HCT116 (cell line): Measurements from ENCODE around the gene HPCAL1. TPM values are rescaled to one million over a fixed set of nuclear protein-coding genes. Genes with fewer than 3 reads are reported as not detected.

Experiments
- ATAC-seq: fragments of 200-7000 bp; cut with Tn5 transposase; 2 replicates; pipeline ENCODE4 v1.9.1; 2020; ENCODE audit warnings: mild to moderate bottlenecking, moderate library complexity
- BruUV-seq: library from RNA; stranded (reverse); fragments of 400-500 nt; replicated peaks from 2 replicates; lab custom pipeline; 2021; lab: Mats Ljungman, UMichigan
- CTCF ChIA-PET: fragments of 300-600 bp; sonication (Branson Sonifier 250); formaldehyde crosslinking; loops from one replicate; lab custom pipeline; 2021; ENCODE audit warnings: antibody characterized with exemption; lab: Charles Lee
- POLR2A ChIA-PET: fragments of 300-600, 350-600 bp; sonication (Branson Sonifier 250); formaldehyde crosslinking; loops from one replicate; lab custom pipeline; 2021; ENCODE audit warnings: antibody characterized with exemption; lab: Charles Lee
- RAD21 ChIA-PET, 2 experiments: fragments of 300-600 bp; sonication (Branson Sonifier 250); formaldehyde crosslinking; loops; one replicate each; lab custom pipeline; 2023; ENCODE audit warnings: low total read pairs in 2 of 2; ENCODE audit not compliant: uncharacterized antibody in 2 of 2, unreplicated experiment in 2 of 2, low non-redundant PET in 1 of 2; lab: Charles Lee
- DNase-seq: peaks from one replicate; pipeline ENCODE4 v3.0.0-alpha.2; 2010; ENCODE audit warnings: low read depth, low spot score
- H2AFZ ChIP-seq: fragments of 200-600 bp; shearing (Covaris generic), sonication (generic); 2 replicates; pipeline ENCODE4 v1.6.1; 2017; ENCODE audit warnings: low read depth, mixed run types, mixed read lengths, antibody characterized with exemption, low read length; ENCODE audit not compliant: poor library complexity, severe bottlenecking
- H3K27ac ChIP-seq: 2 replicates; pipeline ENCODE4 v1.5.1; 2012; ENCODE audit warnings: low read depth, low read length
- H3K27me3 ChIP-seq: fragments of 200-600 bp; sonication (generic); 2 replicates; pipeline ENCODE4 v1.6.1; 2016; ENCODE audit warnings: mixed run types, low read length, mixed read lengths; ENCODE audit not compliant: insufficient read depth
- H3K36me3 ChIP-seq, 2 experiments: fragments of 200-500 bp in 1 of 2; fragments of 200-600 bp in 1 of 2; sonication (Bioruptor generic) in 1 of 2; sonication (generic) in 1 of 2; 2 replicates each; pipeline versions ENCODE4 v1.5.1 to v1.6.1; 2014 to 2016; ENCODE audit warnings: low read length in 2 of 2, inconsistent platforms in 1 of 2, mixed read lengths in 1 of 2, mixed run types in 1 of 2; ENCODE audit not compliant: insufficient read depth in 2 of 2, control insufficient read depth in 1 of 2
- H3K4me1 ChIP-seq, 2 experiments: fragments of 200-600 bp in 1 of 2; sonication (generic) in 1 of 2; 2 replicates each; pipeline versions ENCODE4 v1.5.1 to v1.6.1; 2012 to 2017; ENCODE audit warnings: low read length in 2 of 2, inconsistent platforms in 1 of 2, mild to moderate bottlenecking in 1 of 2, mixed read lengths in 1 of 2, mixed run types in 1 of 2, moderate library complexity in 1 of 2; ENCODE audit not compliant: insufficient read depth in 2 of 2, control insufficient read depth in 1 of 2
- H3K4me2 ChIP-seq: fragments of 200-600 bp; sonication (generic); 2 replicates; pipeline ENCODE4 v1.6.1; 2017; ENCODE audit warnings: mixed run types, low read length, mixed read lengths
- H3K4me3 ChIP-seq, 2 experiments: fragments of 200-600 bp in 1 of 2; sonication (generic) in 1 of 2; replicated peaks in 1 of 2; 2 replicates each; pipeline ENCODE4 v1.5.1; 2011 to 2016; ENCODE audit warnings: low read length in 2 of 2, control low read depth in 1 of 2, low read depth in 1 of 2, mild to moderate bottlenecking in 1 of 2, mixed read lengths in 1 of 2, mixed run types in 1 of 2
- H3K79me2 ChIP-seq: fragments of 200-600 bp; sonication (generic); 2 replicates; pipeline ENCODE4 v1.6.1; 2017; ENCODE audit warnings: mild to moderate bottlenecking, mixed run types, low read length, moderate library complexity, mixed read lengths; ENCODE audit not compliant: insufficient read depth
- H3K9ac ChIP-seq: fragments of 200-600 bp; sonication (generic); 2 replicates; pipeline ENCODE4 v1.6.1; 2016; ENCODE audit warnings: low read length, mixed read lengths
- H3K9me2 ChIP-seq: fragments of 200-600 bp; sonication (generic), shearing (Covaris generic); 2 replicates; pipeline ENCODE4 v1.6.1; 2017; ENCODE audit warnings: mixed run types, mild to moderate bottlenecking, moderate library complexity; ENCODE audit not compliant: insufficient read depth
- H3K9me3 ChIP-seq, 2 experiments: fragments of 200-500 bp in 1 of 2; fragments of 200-600 bp in 1 of 2; sonication (Bioruptor generic) in 1 of 2; sonication (generic) in 1 of 2; 2 replicates each; pipeline ENCODE4 v1.6.1; 2014 to 2017; ENCODE audit warnings: low read length in 2 of 2, mixed read lengths in 2 of 2, inconsistent platforms in 1 of 2, low read depth in 1 of 2, mild to moderate bottlenecking in 1 of 2, mixed run types in 1 of 2, moderate library complexity in 1 of 2; ENCODE audit not compliant: control insufficient read depth in 1 of 2, insufficient read depth in 1 of 2
- H4K20me1 ChIP-seq: fragments of 200-600 bp; sonication (generic), shearing (Covaris generic); 2 replicates; pipeline ENCODE4 v1.6.1; 2017; ENCODE audit warnings: mixed run types, mild to moderate bottlenecking, moderate library complexity; ENCODE audit not compliant: insufficient read depth
- CBX3 ChIP-seq: IDR thresholded peaks from 2 replicates; pipeline ENCODE4 v1.6.1; 2012; ENCODE audit warnings: low read depth
- CEBPB ChIP-seq: IDR thresholded peaks from 2 replicates; pipeline ENCODE4 v1.6.1; 2012; ENCODE audit warnings: low read depth
- EZH2 ChIP-seq: fragments of 200-600 bp; sonication (generic); IDR thresholded peaks from 2 replicates; pipeline ENCODE4 v1.6.1; 2017; ENCODE audit warnings: antibody characterized with exemption, mixed run types
- EZH2phosphoT487 ChIP-seq: fragments of 200-600 bp; IDR thresholded peaks from 2 replicates; pipeline ENCODE4 v1.6.1; 2018; ENCODE audit warnings: antibody characterized with exemption, borderline replicate concordance
- FOSL1 ChIP-seq: IDR thresholded peaks from 2 replicates; pipeline ENCODE4 v1.6.1; 2012; ENCODE audit warnings: low read depth
- JUND ChIP-seq: IDR thresholded peaks from 2 replicates; pipeline ENCODE4 v1.6.1; 2012
- POLR2A ChIP-seq: IDR thresholded peaks from 2 replicates; pipeline ENCODE4 v1.7.0; 2011; ENCODE audit warnings: borderline replicate concordance; ENCODE audit not compliant: insufficient read depth, insufficient read length; ENCODE audit errors: extremely low read depth
- POLR2AphosphoS5 ChIP-seq: IDR thresholded peaks from 2 replicates; pipeline ENCODE4 v1.6.1; 2011; ENCODE audit warnings: mild to moderate bottlenecking, low read depth, low read length, moderate library complexity
- RAD21 ChIP-seq: IDR thresholded peaks from 2 replicates; pipeline ENCODE4 v1.6.1; 2012; ENCODE audit warnings: low read depth, mild to moderate bottlenecking
- SIN3A ChIP-seq: IDR thresholded peaks from 2 replicates; pipeline ENCODE4 v1.6.1; 2012; ENCODE audit warnings: low read depth
- TCF7L2 ChIP-seq: IDR thresholded peaks from 2 replicates; pipeline ENCODE4 v1.7.0; 2011; ENCODE audit warnings: borderline replicate concordance, inconsistent platforms; ENCODE audit not compliant: insufficient read depth, insufficient read length; ENCODE audit errors: extremely low read depth
- ZNF274 ChIP-seq: fragments of 200-500 bp; sonication (Bioruptor generic); IDR thresholded peaks from 2 replicates; pipeline ENCODE4 v1.6.1; 2014; ENCODE audit warnings: mild to moderate bottlenecking, low read depth, low read length, inconsistent platforms
- intact Hi-C: fragments of 100-400 bp; cut with micrococcal nuclease; formaldehyde crosslinking; loops from 2 replicates; pipeline ENCODE4 v1.10.0; 2022
- total RNA-seq: library from RNA; stranded (reverse); gene quantifications from one replicate; pipeline ENCODE4 v1.2.1, GENCODE V29; 2021; ENCODE audit not compliant: unreplicated experiment
- TF ChIP-seq, protein P1 (sequence below), 3 experiments: fragments of 200-600 bp in 1 of 3; sonication (generic) in 1 of 3; IDR thresholded peaks in 2 of 3; conservative IDR thresholded peaks in 1 of 3; 2 replicates each; pipeline ENCODE4 v1.5.1; 2012 to 2017; ENCODE audit warnings: low read depth in 2 of 3, low read length in 2 of 3, antibody characterized with exemption in 1 of 3, borderline replicate concordance in 1 of 3, control low read depth in 1 of 3, mild to moderate bottlenecking in 1 of 3, mixed read lengths in 1 of 3, mixed run types in 1 of 3, moderate library complexity in 1 of 3; ENCODE audit not compliant: insufficient read depth in 1 of 3
- TF ChIP-seq, protein P2 (sequence below): IDR thresholded peaks from 2 replicates; pipeline ENCODE4 v1.6.1; 2012; ENCODE audit warnings: low read depth
- TF ChIP-seq, protein P3 (sequence below): IDR thresholded peaks from 2 replicates; pipeline ENCODE4 v1.6.1; 2012

The HPCAL1 gene
- total RNA-seq, 1 experiment from 2014 or later, result 111 TPM

DNA sequence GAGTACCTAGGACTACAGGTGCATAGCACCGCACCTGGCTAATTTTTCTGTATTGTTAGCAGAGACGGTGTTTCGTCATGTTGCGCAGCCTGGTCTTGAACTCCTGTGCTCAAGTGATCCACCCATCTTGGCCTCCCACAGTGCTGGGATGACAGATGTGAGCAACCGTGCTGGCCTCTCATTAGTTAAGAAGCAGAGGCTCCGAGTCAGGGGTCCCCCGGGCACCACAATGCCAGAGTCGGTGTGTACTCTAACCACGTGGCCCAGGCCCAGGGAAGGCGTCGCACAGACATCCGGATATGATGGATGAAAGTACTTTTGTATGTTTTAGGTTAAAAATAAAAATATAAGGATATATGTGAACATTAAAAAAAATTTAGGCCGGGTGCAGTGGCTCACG is 28.3 kb upstream of the HPCAL1 start:
- RAD21 ChIA-PET, result no interaction called here
- Histone ChIP-seq H2AFZ (no peak overlapping the region), H3K4me2 (no peak overlapping the region), H3K79me2 (no peaks in the 10 kb centered on the region), H3K9ac (no peak overlapping the region), H3K4me1 (peaks cover 10 to 41% of the 10 kb centered on the region in 2 experiments; a peak in 3 of 4 replicates), H3K27me3 (no peaks in the 10 kb centered on the region), H3K27ac (no peak overlapping the region), H3K4me3 (no peak overlapping the region), H3K36me3 (no peaks in the 10 kb centered on the region), H4K20me1 (no peaks in the 10 kb centered on the region), H3K9me3 (no peaks in the 10 kb centered on the region), H3K9me2 (no peaks in the 10 kb centered on the region)
- BruUV-seq, result no TSS peak
- intact Hi-C loops, result no loop called here
- no peak for ATAC-seq
- CTCF ChIA-PET, result no interaction called here
- no peak for DNase-seq
- TF ChIP-seq SIN3A (no peak), EZH2 (no peak), POLR2AphosphoS5 (no peak), EZH2phosphoT487 (no peak), CBX3 (no peak), FOSL1 (no peak), JUND (no peak), POLR2A (no peak), RAD21 (no peak), ZNF274 (no peak), CEBPB (no peak), TCF7L2 (no peak)
- TF ChIP-seq, protein P1, sequence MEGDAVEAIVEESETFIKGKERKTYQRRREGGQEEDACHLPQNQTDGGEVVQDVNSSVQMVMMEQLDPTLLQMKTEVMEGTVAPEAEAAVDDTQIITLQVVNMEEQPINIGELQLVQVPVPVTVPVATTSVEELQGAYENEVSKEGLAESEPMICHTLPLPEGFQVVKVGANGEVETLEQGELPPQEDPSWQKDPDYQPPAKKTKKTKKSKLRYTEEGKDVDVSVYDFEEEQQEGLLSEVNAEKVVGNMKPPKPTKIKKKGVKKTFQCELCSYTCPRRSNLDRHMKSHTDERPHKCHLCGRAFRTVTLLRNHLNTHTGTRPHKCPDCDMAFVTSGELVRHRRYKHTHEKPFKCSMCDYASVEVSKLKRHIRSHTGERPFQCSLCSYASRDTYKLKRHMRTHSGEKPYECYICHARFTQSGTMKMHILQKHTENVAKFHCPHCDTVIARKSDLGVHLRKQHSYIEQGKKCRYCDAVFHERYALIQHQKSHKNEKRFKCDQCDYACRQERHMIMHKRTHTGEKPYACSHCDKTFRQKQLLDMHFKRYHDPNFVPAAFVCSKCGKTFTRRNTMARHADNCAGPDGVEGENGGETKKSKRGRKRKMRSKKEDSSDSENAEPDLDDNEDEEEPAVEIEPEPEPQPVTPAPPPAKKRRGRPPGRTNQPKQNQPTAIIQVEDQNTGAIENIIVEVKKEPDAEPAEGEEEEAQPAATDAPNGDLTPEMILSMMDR (IDR thresholded peaks at IDR 0.05 in 2 of 3, conservative IDR thresholded peaks at IDR 0.05 in 1 of 3; ENCODE audit: borderline replicate concordance in 1 of 3, insufficient read depth in 1 of 3, low read depth in 2 of 3, low read length in 2 of 3), result no peak
- TF ChIP-seq, protein P2, sequence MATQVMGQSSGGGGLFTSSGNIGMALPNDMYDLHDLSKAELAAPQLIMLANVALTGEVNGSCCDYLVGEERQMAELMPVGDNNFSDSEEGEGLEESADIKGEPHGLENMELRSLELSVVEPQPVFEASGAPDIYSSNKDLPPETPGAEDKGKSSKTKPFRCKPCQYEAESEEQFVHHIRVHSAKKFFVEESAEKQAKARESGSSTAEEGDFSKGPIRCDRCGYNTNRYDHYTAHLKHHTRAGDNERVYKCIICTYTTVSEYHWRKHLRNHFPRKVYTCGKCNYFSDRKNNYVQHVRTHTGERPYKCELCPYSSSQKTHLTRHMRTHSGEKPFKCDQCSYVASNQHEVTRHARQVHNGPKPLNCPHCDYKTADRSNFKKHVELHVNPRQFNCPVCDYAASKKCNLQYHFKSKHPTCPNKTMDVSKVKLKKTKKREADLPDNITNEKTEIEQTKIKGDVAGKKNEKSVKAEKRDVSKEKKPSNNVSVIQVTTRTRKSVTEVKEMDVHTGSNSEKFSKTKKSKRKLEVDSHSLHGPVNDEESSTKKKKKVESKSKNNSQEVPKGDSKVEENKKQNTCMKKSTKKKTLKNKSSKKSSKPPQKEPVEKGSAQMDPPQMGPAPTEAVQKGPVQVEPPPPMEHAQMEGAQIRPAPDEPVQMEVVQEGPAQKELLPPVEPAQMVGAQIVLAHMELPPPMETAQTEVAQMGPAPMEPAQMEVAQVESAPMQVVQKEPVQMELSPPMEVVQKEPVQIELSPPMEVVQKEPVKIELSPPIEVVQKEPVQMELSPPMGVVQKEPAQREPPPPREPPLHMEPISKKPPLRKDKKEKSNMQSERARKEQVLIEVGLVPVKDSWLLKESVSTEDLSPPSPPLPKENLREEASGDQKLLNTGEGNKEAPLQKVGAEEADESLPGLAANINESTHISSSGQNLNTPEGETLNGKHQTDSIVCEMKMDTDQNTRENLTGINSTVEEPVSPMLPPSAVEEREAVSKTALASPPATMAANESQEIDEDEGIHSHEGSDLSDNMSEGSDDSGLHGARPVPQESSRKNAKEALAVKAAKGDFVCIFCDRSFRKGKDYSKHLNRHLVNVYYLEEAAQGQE, result no peak
- TF ChIP-seq, protein P3, sequence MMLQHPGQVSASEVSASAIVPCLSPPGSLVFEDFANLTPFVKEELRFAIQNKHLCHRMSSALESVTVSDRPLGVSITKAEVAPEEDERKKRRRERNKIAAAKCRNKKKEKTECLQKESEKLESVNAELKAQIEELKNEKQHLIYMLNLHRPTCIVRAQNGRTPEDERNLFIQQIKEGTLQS, result no peak
- POLR2A ChIA-PET, result no interaction called here
